PC-9 (cell line): ENCODE results near the gene PAOX.

Experiments used
- CTCF ChIP-seq: fragments of 200-600 bp; sonication (generic); conservative IDR thresholded peaks from 2 replicates; pipeline ENCODE4 v1.6.1; 2017; ENCODE audit warnings: mixed run types, antibody characterized with exemption, mild to moderate bottlenecking, moderate library complexity
- EZH2 ChIP-seq: fragments of 200-600 bp; sonication (generic); IDR thresholded peaks from 2 replicates; pipeline ENCODE4 v1.8.0; 2017; ENCODE audit warnings: antibody characterized with exemption, low read depth

DNA sequence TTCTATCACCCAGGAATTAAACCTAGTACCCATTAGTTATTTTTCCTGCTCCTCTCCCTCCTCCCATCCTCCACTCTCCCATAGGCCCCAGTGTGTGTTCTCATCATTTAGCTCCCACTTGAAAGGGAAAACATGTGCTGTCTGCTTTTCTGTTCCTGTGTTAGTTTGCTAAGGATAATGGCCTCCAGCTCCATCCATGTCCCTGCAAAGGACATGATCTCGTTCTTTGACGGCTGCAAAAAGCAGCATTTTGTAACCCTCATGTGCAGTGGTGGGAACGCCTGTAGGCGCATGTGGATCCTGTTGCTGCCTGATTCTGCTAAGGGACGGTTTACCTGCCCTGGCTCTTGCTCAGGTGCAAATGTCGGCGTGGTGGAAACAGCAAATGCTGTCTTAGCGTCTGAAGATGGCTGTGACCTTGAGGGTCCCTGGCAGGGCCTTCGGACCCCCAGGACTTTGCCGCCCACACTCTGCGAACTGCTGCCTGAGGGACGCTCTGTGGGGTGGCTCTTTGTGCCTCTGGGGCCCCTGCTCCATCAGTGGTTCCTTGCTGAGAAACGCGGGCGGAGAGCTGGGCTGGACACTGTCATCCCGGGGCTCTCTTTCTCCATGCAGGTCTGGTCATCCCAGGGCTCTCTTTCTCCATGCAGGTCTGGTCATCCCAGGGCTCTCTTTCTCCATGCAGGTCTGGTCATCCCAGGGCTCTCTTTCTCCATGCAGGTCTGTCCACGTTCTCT lies 9.3 kb downstream of the PAOX start:
- TF ChIP-seq CTCF (no peak), EZH2 (no peak)
